GM06990 (cell line): ENCODE measurements around the gene BICC1.

Source experiments
- DNase-seq: peaks from one replicate; pipeline ENCODE4 v3.0.0-alpha.2; 2011; ENCODE audit not compliant: insufficient read length; ENCODE audit errors: extremely low read depth
- H3K27me3 ChIP-seq: replicated peaks from 2 replicates; pipeline ENCODE4 v1.6.0; 2011; ENCODE audit warnings: low read length; ENCODE audit not compliant: control insufficient read depth, insufficient read depth
- H3K36me3 ChIP-seq: 2 replicates; pipeline ENCODE4 v1.5.1; 2011; ENCODE audit warnings: low read length; ENCODE audit not compliant: control insufficient read depth, insufficient read depth
- H3K4me3 ChIP-seq: replicated peaks from 2 replicates; pipeline ENCODE4 v1.5.1; 2011; ENCODE audit warnings: low read depth, mild to moderate bottlenecking, control low read depth, low read length
- TF ChIP-seq, protein P1 (sequence below): IDR thresholded peaks from 2 replicates; pipeline ENCODE4 v1.5.1; 2011; ENCODE audit warnings: low read length, control low read depth, mild to moderate bottlenecking, inconsistent platforms; ENCODE audit not compliant: insufficient read depth, poor library complexity, severe bottlenecking

BICC1 gene

DNA sequence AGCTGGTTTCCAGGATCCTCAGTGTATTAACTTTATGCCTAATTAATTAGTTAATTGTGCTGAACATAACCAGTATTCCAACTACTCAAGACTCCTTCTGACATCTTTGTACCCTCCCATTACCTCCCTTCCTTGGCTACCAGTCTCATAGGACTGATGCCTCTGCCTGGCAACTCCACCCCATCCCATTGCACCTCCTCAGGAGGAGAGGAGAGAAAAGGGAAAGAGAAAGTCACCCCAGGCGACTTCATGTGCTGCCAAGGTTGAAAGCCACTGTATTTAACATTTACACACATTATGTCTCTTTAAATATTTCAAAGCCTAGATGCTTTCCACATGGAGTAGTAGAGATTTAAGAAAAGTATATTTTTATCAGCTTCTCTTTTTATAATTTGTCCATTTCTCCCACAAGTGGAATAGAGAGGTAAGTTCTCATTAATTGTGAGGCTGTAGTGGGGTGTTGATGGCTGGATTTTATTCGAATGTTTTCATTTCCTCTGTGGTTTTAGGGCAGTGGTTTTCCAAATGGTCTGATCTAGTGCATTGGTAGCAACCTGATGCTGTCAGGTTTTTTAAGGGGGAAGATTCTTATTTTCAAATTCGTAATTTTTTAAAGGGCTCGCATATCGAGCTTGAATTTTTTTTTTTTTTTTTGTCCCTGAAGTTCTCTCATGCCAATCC is 148.0 kb downstream of the BICC1 start:
- DNase-seq: no peak
- Histone ChIP-seq H3K27me3 (no peaks in the 10 kb centered on the region), H3K4me3 (no peak overlapping the region), H3K36me3 (no peaks in the 10 kb centered on the region)
- TF ChIP-seq, protein P1, sequence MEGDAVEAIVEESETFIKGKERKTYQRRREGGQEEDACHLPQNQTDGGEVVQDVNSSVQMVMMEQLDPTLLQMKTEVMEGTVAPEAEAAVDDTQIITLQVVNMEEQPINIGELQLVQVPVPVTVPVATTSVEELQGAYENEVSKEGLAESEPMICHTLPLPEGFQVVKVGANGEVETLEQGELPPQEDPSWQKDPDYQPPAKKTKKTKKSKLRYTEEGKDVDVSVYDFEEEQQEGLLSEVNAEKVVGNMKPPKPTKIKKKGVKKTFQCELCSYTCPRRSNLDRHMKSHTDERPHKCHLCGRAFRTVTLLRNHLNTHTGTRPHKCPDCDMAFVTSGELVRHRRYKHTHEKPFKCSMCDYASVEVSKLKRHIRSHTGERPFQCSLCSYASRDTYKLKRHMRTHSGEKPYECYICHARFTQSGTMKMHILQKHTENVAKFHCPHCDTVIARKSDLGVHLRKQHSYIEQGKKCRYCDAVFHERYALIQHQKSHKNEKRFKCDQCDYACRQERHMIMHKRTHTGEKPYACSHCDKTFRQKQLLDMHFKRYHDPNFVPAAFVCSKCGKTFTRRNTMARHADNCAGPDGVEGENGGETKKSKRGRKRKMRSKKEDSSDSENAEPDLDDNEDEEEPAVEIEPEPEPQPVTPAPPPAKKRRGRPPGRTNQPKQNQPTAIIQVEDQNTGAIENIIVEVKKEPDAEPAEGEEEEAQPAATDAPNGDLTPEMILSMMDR: no peak

- no peak for DNase-seq
- Histone ChIP-seq H3K4me3 (no peak overlapping the region), H3K36me3 (no peaks in the 10 kb centered on the region), H3K27me3 (no peaks in the 10 kb centered on the region)
- TF ChIP-seq, protein P1: no peak
Measured at GRCh38 chr10:58661336-58661735, 148.7 kb downstream of the BICC1 start.

GRCh38 chr10:58661902-58662301 is 149.2 kb downstream of the BICC1 start:
- no peak for DNase-seq
- TF ChIP-seq, protein P1: no peak
- Histone ChIP-seq H3K4me3 (no peak overlapping the region), H3K36me3 (no peaks in the 10 kb centered on the region), H3K27me3 (no peaks in the 10 kb centered on the region)

DNA sequence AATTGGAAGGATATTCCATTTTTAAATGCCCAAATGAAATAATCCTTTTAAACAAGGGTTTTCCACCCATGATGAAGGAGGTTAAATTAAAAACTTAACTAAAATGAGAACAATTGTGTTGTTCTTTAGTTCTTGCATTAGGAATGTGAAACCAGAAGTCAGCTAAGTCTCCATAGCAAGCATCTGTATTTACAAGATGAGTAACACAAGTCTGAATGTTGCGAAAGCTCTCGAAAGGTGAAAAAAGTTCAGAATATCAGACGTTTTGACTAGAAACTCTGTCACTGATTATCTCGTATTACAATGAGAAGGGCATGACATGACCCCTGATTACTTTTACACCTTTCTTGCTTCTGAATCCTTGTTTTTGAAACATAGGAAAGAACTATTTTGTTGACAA is 149.6 kb downstream of the BICC1 start:
- TF ChIP-seq, protein P1: no peak
- H3K4me3 ChIP-seq: no peak overlapping the region
- no peaks in the 10 kb centered on the region for H3K27me3 ChIP-seq
- DNase-seq: no peak
- H3K36me3 ChIP-seq: no peaks in the 10 kb centered on the region

GRCh38 chr10:58665361-58665760 is 152.7 kb downstream of the BICC1 start:
- H3K36me3 ChIP-seq: no peaks in the 10 kb centered on the region
- DNase-seq: no peak
- H3K4me3 ChIP-seq: no peak overlapping the region
- H3K27me3 ChIP-seq: no peaks in the 10 kb centered on the region
- TF ChIP-seq, protein P1: no peak

DNA sequence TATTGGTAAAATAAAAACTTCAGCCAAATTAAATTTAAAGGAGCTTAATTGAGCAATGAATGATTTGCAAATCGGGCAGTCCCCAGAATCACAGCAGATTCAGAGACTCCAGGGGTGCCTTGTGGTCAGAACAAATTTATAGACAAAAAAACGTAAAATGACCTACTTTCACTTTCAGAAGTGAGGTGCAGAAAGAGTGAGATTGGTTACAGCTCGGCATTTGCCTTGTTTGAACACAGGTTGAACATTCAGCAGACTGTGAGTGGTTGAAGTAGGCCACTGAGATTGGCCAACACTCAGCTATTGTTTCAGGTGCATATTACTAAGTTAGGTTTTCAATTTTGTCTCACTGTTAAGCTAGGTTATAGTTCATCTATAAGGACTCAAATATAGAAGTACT is 153.4 kb downstream of the BICC1 start:
- TF ChIP-seq, protein P1: no peak
- Histone ChIP-seq H3K36me3 (no peaks in the 10 kb centered on the region), H3K27me3 (no peaks in the 10 kb centered on the region), H3K4me3 (no peak overlapping the region)
- DNase-seq: no peak
